ENCODE results near the gene CLMN. TPM values are rescaled to one million over a fixed set of nuclear protein-coding genes. Genes with fewer than 3 reads are reported as not detected.

Gene CLMN
- total and polyA plus RNA-seq, 10 of the 15 experiments (the other 5 are each of a cell fraction or from before 2014, with no cell fraction given), result 7.8 to 49.3 (median 18.5) TPM

GRCh38 chr14:95316821-95317220 lies 2.9 kb downstream of the CLMN start:
- SMC1A ChIA-PET (ENCODE audit: uncharacterized antibody, unreplicated experiment), result interaction anchor here (0.9 to 3.7 kb wide), 8 partner anchors 10 to 105 kb away, joined by 3 to 19 read pairs (median 4); no protein-coding TSS in a partner anchor
- TF ChIP-seq PBX3 (IDR thresholded peaks at IDR 0.05; ENCODE audit: insufficient replicate concordance, low read depth, low read length), result no peak
- TF ChIP-seq RELB (IDR thresholded peaks at IDR 0.05; ENCODE audit: low read depth), result no peak
- TF ChIP-seq POLR2A (IDR thresholded peaks at IDR 0.05; ENCODE audit: low read depth, low read length), result no peak
- TF ChIP-seq ATF3 (IDR thresholded peaks at IDR 0.05; ENCODE audit: borderline replicate concordance, extremely low read depth, low read depth, low read length), result no peak
- no peak for TF ChIP-seq REST (IDR thresholded peaks at IDR 0.05; ENCODE audit: low read depth, low read length)
- no peak for TF ChIP-seq CEBPZ (IDR thresholded peaks at IDR 0.05; ENCODE audit: low read depth, low read length)
- no peak for TF ChIP-seq RELA (IDR thresholded peaks at IDR 0.05; ENCODE audit: borderline replicate concordance, partially characterized antibody)
- TF ChIP-seq CEBPB (IDR thresholded peaks at IDR 0.05; ENCODE audit: borderline replicate concordance in 1 of 2, low read depth in 2 of 2, low read length in 2 of 2), result no peak
- no peak for TF ChIP-seq ATF2 (IDR thresholded peaks at IDR 0.05; ENCODE audit: low read length)

More at GRCh38 chr14:95316821-95317220, 2.9 kb downstream of the CLMN start:
- no TSS peak for BruUV-seq (replicated peaks)
- in situ Hi-C loops (cut with MboI) (no loop called here), intact Hi-C loops (cut with micrococcal nuclease; ENCODE audit: unreplicated experiment) (no loop called here)
- H3K79me2 ChIP-seq (ENCODE audit: control insufficient read depth, insufficient read depth, low read length), result no peaks in the 10 kb centered on the region; the same call in 1 of the 2 replicates
- RAD21 ChIA-PET (ENCODE audit: unreplicated experiment), result interaction anchor here (1.0 to 4.1 kb wide), 8 partner anchors 11 to 99 kb away, joined by 3 to 29 read pairs (median 4); no protein-coding TSS in a partner anchor
- no peak overlapping the region for H2AFZ ChIP-seq (ENCODE audit: control insufficient read depth, low read depth, low read length)
- no peaks in the 10 kb centered on the region for H3K27me3 ChIP-seq (replicated peaks in 1 of 2; ENCODE audit: control insufficient read depth in 2 of 2, insufficient read depth in 2 of 2, low read length in 1 of 2)
- no peaks in the 10 kb centered on the region for H3K9me3 ChIP-seq (replicated peaks; ENCODE audit: control insufficient read depth, insufficient read depth, low read length)
- CTCF ChIA-PET, result interaction anchor here (1.4 to 1.7 kb wide), 2 partner anchors 8 to 45 kb away, joined by 5 to 7 read pairs; no protein-coding TSS in a partner anchor
- POLR2A ChIA-PET, result interaction anchor here (0.6 to 2.8 kb wide), 5 partner anchors 11 to 198 kb away, joined by 3 to 21 read pairs (median 4); no protein-coding TSS in a partner anchor
- DNase-seq (ENCODE audit: low read depth, low spot score) (no peak), FAIRE-seq (no peak), ATAC-seq (no peak)
- WGBS (ENCODE audit: insufficient coverage, insufficient replicate concordance, low lambda C conversion rate, missing lambda C conversion rate), result 70% methylated on average over 8 of the region's 8 CpGs
- no peak overlapping the region; the same call in 1 of the 2 replicates for H3K4me2 ChIP-seq (ENCODE audit: control insufficient read depth, insufficient read depth)
- no peak overlapping the region for H3K9ac ChIP-seq (ENCODE audit: control insufficient read depth, insufficient read depth, low read length)
- no peaks in the 10 kb centered on the region for H4K20me1 ChIP-seq (ENCODE audit: control insufficient read depth, insufficient read depth)
- no peak overlapping the region for H3K27ac ChIP-seq (ENCODE audit: control insufficient read depth, insufficient read depth)
- peaks cover 29% of the 10 kb centered on the region for H3K4me1 ChIP-seq (ENCODE audit: control insufficient read depth, insufficient read depth, low read length)
- H3K4me3 ChIP-seq, result no peak overlapping the region
- H3K36me3 ChIP-seq (ENCODE audit: control insufficient read depth in 2 of 2, insufficient read depth in 2 of 2, low read length in 1 of 2), result no peaks in the 10 kb centered on the region

Measured in GM12878 (cell line).